ENCODE results near the gene MTREX.
"Not testable (repeated sequence)": the region's sequence is repeated elsewhere in the genome, so short reads cannot be mapped to it uniquely, and the experiment has no call there.

- not testable (repeated sequence) for TF ChIP-seq CTCF, POLR2A (IDR thresholded peaks at IDR 0.05)
Observed at GRCh38 chr5:55318237-55318636, 10.4 kb downstream of the MTREX start.

Measured in adrenal gland (tissue), 5 donors.